Immature natural killer cell (primary cell): ENCODE data around the gene JAK1. TPM values are rescaled to one million over a fixed set of nuclear protein-coding genes. Genes with fewer than 3 reads are reported as not detected.
"Not testable (repeated sequence)": the region's sequence is repeated elsewhere in the genome, so short reads cannot be mapped to it uniquely, and the experiment has no call there.

Experiments
- DNase-seq, 3 donors: peaks; one replicate each; pipeline ENCODE4 v3.0.0; 2022; ENCODE audit warnings: mixed read lengths in 1 of 3
- H3K27ac Mint-ChIP-seq, 6 donors: one replicate each; pipeline ENCODE4 v1.8.0; 2020; ENCODE audit warnings: mixed read lengths in 6 of 6, mild to moderate bottlenecking in 5 of 6, inconsistent platforms in 4 of 6, moderate library complexity in 3 of 6
- H3K27me3 Mint-ChIP-seq, 3 donors: one replicate each; pipeline ENCODE4 v1.8.0; 2020 to 2021; ENCODE audit warnings: low read depth in 3 of 3, mild to moderate bottlenecking in 3 of 3, mixed read lengths in 3 of 3, moderate library complexity in 3 of 3, inconsistent platforms in 1 of 3
- H3K36me3 Mint-ChIP-seq, 3 donors: one replicate each; pipeline ENCODE4 v1.8.0; 2020; ENCODE audit warnings: mixed read lengths in 3 of 3, inconsistent platforms in 2 of 3, mild to moderate bottlenecking in 2 of 3
- H3K4me1 Mint-ChIP-seq, 2 donors: one replicate each; pipeline ENCODE4 v1.8.0; 2020; ENCODE audit warnings: inconsistent platforms in 2 of 2, mild to moderate bottlenecking in 2 of 2, mixed read lengths in 2 of 2, moderate library complexity in 1 of 2
- H3K4me3 Mint-ChIP-seq, 5 donors: one replicate each; pipeline ENCODE4 v1.8.0; 2020; ENCODE audit warnings: mild to moderate bottlenecking in 5 of 5, mixed read lengths in 5 of 5, inconsistent platforms in 3 of 5, moderate library complexity in 3 of 5
- H3K9me3 Mint-ChIP-seq, 6 donors: one replicate each; pipeline ENCODE4 v1.8.0; 2020; ENCODE audit warnings: mild to moderate bottlenecking in 6 of 6, mixed read lengths in 6 of 6, inconsistent platforms in 4 of 6, moderate library complexity in 3 of 6
- polyA plus RNA-seq, 3 donors: library from polyadenylated mRNA; unstranded; fragments of 300-500 nt; fragmentation: Illumina TruSeq; gene quantifications; one replicate each; pipeline ENCODE4 v1.2.3, GENCODE V29; 2021

JAK1 gene
- polyA plus RNA-seq, 3 donors from 2014 or later, result 265 to 734 (median 416) TPM

- peak overlapping the region; percentile 83 to 96 (median 93) for H3K27ac Mint-ChIP-seq
- DNase-seq, result no peak
- H3K27me3 Mint-ChIP-seq, result peaks cover 4 to 26% (median 10%) of the 10 kb centered on the region in 3 donors
- peaks cover 97 to 100% of the 10 kb centered on the region in 2 donors for H3K4me1 Mint-ChIP-seq
- H3K36me3 Mint-ChIP-seq, result peaks cover 0 to 3% (median 0%) of the 10 kb centered on the region in 3 donors
- H3K9me3 Mint-ChIP-seq, result no peaks in the 10 kb centered on the region
- peak overlapping the region; percentile 74 to 87 (median 78) for H3K4me3 Mint-ChIP-seq
Measured at GRCh38 chr1:64920941-64921589, 45.3 kb downstream of the JAK1 start.

- H3K36me3 Mint-ChIP-seq, DNase-seq, H3K9me3 Mint-ChIP-seq: not testable (repeated sequence)
- H3K4me3 Mint-ChIP-seq, result peak overlapping the region; percentile 9 to 61 (median 22)
- peak overlapping the region; percentile 62 to 91 (median 84) for H3K27ac Mint-ChIP-seq
- H3K4me1 Mint-ChIP-seq, result peaks cover 97 to 100% of the 10 kb centered on the region in 2 donors
- H3K27me3 Mint-ChIP-seq, result peaks cover 3 to 19% (median 10%) of the 10 kb centered on the region in 3 donors
Measured at GRCh38 chr1:64919120-64919519, 47.2 kb downstream of the JAK1 start.

- Mint-ChIP-seq H3K4me3 (peak overlapping the region; percentile 59 to 69 (median 68)), H3K36me3 (peaks cover 0 to 3% (median 0%) of the 10 kb centered on the region in 3 donors), H3K4me1 (peaks cover 98 to 100% of the 10 kb centered on the region in 2 donors), H3K27ac (peak overlapping the region; percentile 75 to 92 (median 83)), H3K9me3 (no peaks in the 10 kb centered on the region), H3K27me3 (peaks cover 3 to 11% (median 7%) of the 10 kb centered on the region in 3 donors)
- no peak for DNase-seq
Measured at GRCh38 chr1:64917907-64918306, 48.4 kb downstream of the JAK1 start.

- Mint-ChIP-seq H3K36me3 (peaks cover 0 to 3% (median 0%) of the 10 kb centered on the region in 3 donors), H3K9me3 (no peaks in the 10 kb centered on the region), H3K4me1 (peaks cover 98 to 100% of the 10 kb centered on the region in 2 donors), H3K27ac (peak overlapping the region; percentile 75 to 92 (median 83)), H3K27me3 (peaks cover 3 to 11% (median 7%) of the 10 kb centered on the region in 3 donors), H3K4me3 (peak overlapping the region; percentile 59 to 69 (median 68))
- DNase-seq, result no peak
Measured at GRCh38 chr1:64917328-64917861, 49.0 kb downstream of the JAK1 start.

- no peaks in the 10 kb centered on the region for H3K9me3 Mint-ChIP-seq
- H3K27me3 Mint-ChIP-seq, result peaks cover 3 to 11% (median 7%) of the 10 kb centered on the region in 3 donors
- H3K27ac Mint-ChIP-seq, result peak overlapping the region; percentile 74 to 92 (median 80)
- H3K4me3 Mint-ChIP-seq, result peak overlapping the region; percentile 49 to 75 (median 68)
- peaks cover 0 to 3% (median 0%) of the 10 kb centered on the region in 3 donors for H3K36me3 Mint-ChIP-seq
- peaks cover 98 to 100% of the 10 kb centered on the region in 2 donors for H3K4me1 Mint-ChIP-seq
- no peak for DNase-seq
Measured at GRCh38 chr1:64915381-64916274, 50.7 kb downstream of the JAK1 start.

GRCh38 chr1:64913361-64914015 lies 52.9 kb downstream of the JAK1 start:
- Mint-ChIP-seq H3K4me1 (peaks cover 99 to 100% of the 10 kb centered on the region in 2 donors), H3K27me3 (peaks cover 0 to 10% (median 9%) of the 10 kb centered on the region in 3 donors), H3K4me3 (peak overlapping the region; percentile 53 to 75 (median 65)), H3K9me3 (no peaks in the 10 kb centered on the region), H3K36me3 (no peaks in the 10 kb centered on the region), H3K27ac (peak overlapping the region; percentile 76 to 85 (median 80))
- no peak for DNase-seq

- Mint-ChIP-seq H3K27me3 (peaks cover 0 to 7% (median 4%) of the 10 kb centered on the region in 3 donors), H3K36me3 (no peaks in the 10 kb centered on the region), H3K4me1 (peaks cover 98 to 100% of the 10 kb centered on the region in 2 donors), H3K9me3 (no peaks in the 10 kb centered on the region), H3K4me3 (peak overlapping the region; percentile 7 to 37 (median 25)), H3K27ac (peak overlapping the region; percentile 32 to 81 (median 44))
- no peak for DNase-seq
Measured at GRCh38 chr1:64912191-64912590, 54.2 kb downstream of the JAK1 start.

GRCh38 chr1:64911326-64911725 lies 55.0 kb downstream of the JAK1 start:
- Mint-ChIP-seq H3K4me3 (peak overlapping the region; percentile 21 to 50 (median 35)), H3K27me3 (peaks cover 1 to 5% (median 1%) of the 10 kb centered on the region in 3 donors), H3K9me3 (no peaks in the 10 kb centered on the region), H3K36me3 (no peaks in the 10 kb centered on the region), H3K4me1 (peaks cover 98 to 100% of the 10 kb centered on the region in 2 donors), H3K27ac (peak overlapping the region; percentile 38 to 81 (median 70))
- no peak for DNase-seq

- no peak for DNase-seq
- Mint-ChIP-seq H3K27me3 (peaks cover 3 to 7% (median 6%) of the 10 kb centered on the region in 3 donors), H3K36me3 (no peaks in the 10 kb centered on the region), H3K4me3 (peak overlapping the region; percentile 46 to 75 (median 57)), H3K27ac (peak overlapping the region; percentile 60 to 90 (median 74)), H3K9me3 (no peaks in the 10 kb centered on the region), H3K4me1 (peaks cover 98 to 100% of the 10 kb centered on the region in 2 donors)
Measured at GRCh38 chr1:64909031-64909430, 57.3 kb downstream of the JAK1 start.

GRCh38 chr1:64908575-64908974 lies 57.8 kb downstream of the JAK1 start:
- H3K9me3 Mint-ChIP-seq, result no peaks in the 10 kb centered on the region
- H3K4me3 Mint-ChIP-seq, result peak overlapping the region in 4 of 5 donors; percentile 12 to 59 (median 56)
- no peak for DNase-seq
- peaks cover 3 to 7% (median 6%) of the 10 kb centered on the region in 3 donors for H3K27me3 Mint-ChIP-seq
- peak overlapping the region; percentile 13 to 90 (median 74) for H3K27ac Mint-ChIP-seq
- peaks cover 97 to 100% of the 10 kb centered on the region in 2 donors for H3K4me1 Mint-ChIP-seq
- H3K36me3 Mint-ChIP-seq, result no peaks in the 10 kb centered on the region

- Mint-ChIP-seq H3K27me3 (peaks cover 3 to 6% (median 6%) of the 10 kb centered on the region in 3 donors), H3K27ac (peak overlapping the region; percentile 71 to 92 (median 83)), H3K9me3 (no peaks in the 10 kb centered on the region), H3K4me1 (peaks cover 97 to 100% of the 10 kb centered on the region in 2 donors), H3K36me3 (no peaks in the 10 kb centered on the region), H3K4me3 (peak overlapping the region; percentile 44 to 67 (median 60))
- no peak for DNase-seq
Measured at GRCh38 chr1:64906447-64906846, 59.9 kb downstream of the JAK1 start.

- Mint-ChIP-seq H3K27me3 (peaks cover 3 to 6% (median 3%) of the 10 kb centered on the region in 3 donors), H3K9me3 (no peaks in the 10 kb centered on the region), H3K4me3 (peak overlapping the region in 4 of 5 donors; percentile 9 to 15 (median 10)), H3K27ac (peak overlapping the region; percentile 75 to 86 (median 82)), H3K4me1 (peaks cover 96 to 100% of the 10 kb centered on the region in 2 donors), H3K36me3 (peaks cover 0 to 3% (median 0%) of the 10 kb centered on the region in 3 donors)
- no peak for DNase-seq
Measured at GRCh38 chr1:64903593-64903992, 62.8 kb downstream of the JAK1 start.

- H3K4me1 Mint-ChIP-seq, result peaks cover 96 to 100% of the 10 kb centered on the region in 2 donors
- H3K36me3 Mint-ChIP-seq, result peaks cover 0 to 3% (median 0%) of the 10 kb centered on the region in 3 donors
- no peaks in the 10 kb centered on the region for H3K9me3 Mint-ChIP-seq
- H3K4me3 Mint-ChIP-seq, result peak overlapping the region; percentile 2 to 47 (median 5)
- H3K27me3 Mint-ChIP-seq, result peaks cover 3 to 9% (median 3%) of the 10 kb centered on the region in 3 donors
- DNase-seq, result no peak
- H3K27ac Mint-ChIP-seq, result peak overlapping the region; percentile 37 to 81 (median 64)
Measured at GRCh38 chr1:64901663-64902062, 64.7 kb downstream of the JAK1 start.
